ENCODE results near the gene GAK.

Gene GAK

DNA sequence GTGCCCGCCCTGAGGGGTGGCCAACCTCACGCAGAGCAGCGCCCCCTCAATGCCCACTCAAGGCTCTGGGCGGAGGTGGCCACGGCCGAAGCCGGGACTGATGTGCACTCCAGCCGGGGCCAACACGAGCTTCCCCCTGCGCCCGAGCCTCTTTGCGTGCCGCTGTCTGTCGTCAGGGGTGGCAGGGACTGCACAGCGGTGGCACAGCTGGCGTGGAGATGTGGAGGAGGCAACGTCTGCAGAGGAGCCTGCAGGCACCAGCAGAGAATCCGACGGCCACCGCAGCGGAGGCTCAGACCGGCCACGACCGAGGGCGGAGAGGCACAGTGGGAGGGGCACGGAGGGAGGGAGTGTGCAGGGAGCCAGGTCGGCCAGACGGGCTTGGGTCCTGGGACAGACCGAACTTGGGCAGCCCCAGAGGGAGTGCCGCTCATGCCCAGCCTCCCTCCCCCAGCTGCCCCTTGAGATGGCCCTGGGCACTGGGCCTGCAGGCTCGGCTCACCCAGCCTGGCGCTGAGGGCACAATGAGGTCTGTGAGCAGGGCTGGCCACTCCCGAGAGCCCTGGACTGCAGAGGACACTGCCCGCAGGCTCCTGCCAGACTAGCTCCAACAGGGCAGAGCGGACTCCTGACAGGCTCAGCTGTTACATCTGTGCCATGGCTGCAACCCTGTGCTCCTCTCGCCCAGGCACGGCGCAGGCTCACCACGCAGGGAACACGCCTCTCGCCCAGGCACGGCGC is 59.7 kb downstream of the GAK start:
- peak in 4 of 51 donors; percentile 19 to 41 (median 30) for DNase-seq

DNA sequence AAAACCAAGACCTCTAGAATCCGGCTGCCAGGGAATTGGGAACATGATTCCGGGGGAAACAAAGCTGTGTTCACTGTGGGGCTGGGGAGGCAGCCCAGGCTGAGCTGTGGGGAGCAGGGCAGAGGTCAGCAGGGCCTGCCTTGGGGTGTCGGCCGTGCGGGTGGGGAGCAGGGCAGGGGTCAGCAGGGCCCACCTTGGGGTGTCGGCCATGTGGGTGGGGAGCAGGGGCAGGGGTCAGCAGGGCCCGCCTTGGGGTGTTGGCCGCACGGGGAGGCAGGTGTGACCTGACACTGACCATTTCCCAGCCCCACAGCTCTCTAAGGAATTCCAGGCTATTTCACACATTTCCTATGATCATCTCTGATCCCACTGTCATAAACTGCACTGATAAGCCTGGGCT is 60.6 kb downstream of the GAK start:
- no peak for DNase-seq

DNA sequence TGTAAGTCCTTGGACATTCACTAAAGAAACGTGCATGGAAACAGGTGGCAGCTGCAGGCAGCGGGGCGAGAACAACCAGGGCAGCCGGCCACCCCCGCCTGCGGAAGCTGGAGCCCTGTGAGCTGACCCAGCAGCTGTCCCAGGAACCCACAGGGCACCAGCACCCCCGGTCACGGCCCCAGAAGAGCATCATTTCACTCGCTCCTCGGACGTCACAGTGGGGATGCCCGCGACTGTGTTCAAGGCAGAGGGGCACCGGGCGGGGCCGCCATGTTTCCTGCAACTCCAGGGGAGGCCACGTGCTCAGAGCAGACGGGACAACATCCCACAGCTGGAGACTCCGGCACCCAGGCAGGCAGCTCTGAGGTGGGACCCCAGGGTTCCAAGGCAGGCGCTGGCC is 61.2 kb downstream of the GAK start:
- DNase-seq, result no peak

DNA sequence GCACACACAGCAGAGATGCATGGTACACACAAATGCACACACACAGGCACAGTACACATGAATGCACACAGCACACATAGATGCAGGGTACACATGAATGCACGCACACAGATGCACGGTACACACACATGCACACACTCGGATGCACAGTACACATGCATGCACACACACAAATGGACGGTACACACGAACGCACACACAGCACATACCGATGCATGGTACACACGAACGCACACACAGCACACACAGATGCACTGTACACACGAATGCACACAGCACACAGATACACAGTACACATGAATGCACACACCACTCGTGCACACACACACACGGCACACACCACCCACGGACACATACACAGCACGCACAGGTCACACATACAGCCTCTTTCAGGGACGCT is 62.3 kb downstream of the GAK start:
- DNase-seq, result no peak

DNA sequence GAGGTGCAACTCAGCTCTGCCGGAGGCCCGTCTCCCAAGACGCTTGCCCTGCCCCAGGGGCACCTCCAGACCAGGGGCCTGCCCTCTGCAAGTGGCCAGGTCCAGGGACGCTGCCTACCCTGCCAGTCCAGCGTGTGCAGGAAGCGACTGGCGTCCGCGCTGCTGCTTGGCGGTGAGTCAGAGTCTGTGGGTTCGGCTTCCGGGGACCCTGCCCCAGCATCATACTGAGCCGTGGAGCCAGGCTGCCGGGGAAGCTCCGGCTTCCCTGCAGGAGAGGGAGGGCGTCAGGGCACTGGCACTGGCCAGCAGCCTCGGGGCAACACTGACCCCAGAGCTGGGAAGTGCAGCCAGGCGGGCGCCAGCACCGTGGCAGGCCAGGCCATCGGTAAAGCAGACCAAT is 63.7 kb downstream of the GAK start:
- no peak for DNase-seq

DNA sequence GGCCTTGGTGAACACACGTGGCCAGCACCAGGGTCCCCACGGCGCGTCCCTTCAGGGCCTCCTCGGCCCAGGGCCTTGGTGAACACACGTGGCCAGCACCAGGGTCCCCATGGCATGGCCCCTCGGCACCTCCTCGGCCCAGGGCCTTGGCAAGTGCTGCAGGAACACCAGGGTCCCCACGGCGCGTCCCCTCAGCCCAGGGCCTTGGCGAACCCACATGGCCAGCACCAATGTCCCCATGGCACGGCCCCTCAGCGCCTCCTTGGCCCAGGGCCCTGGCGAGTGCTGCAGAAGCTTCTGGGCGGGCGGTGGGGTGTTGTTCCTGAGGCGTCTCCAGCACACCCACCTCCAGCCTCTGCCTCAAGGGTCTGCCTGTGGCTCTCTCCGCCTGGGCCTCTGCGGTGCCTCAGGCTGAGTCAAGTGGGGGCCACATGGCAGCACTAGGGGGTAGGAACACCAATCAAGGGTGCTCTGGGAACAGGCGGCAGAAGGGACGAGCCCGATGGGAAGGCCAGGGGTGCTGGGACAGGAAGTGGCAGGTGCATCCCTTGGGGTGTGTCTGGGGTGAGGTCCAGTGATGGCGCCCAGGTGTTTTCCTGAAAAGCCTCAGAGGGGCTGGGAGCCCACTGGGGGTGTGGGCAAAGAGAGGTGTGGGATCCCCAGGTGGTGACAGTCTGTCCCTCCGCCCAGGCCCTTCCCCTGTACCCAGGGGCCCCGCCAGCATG is 64.4 kb downstream of the GAK start:
- DNase-seq, result no peak

DNA sequence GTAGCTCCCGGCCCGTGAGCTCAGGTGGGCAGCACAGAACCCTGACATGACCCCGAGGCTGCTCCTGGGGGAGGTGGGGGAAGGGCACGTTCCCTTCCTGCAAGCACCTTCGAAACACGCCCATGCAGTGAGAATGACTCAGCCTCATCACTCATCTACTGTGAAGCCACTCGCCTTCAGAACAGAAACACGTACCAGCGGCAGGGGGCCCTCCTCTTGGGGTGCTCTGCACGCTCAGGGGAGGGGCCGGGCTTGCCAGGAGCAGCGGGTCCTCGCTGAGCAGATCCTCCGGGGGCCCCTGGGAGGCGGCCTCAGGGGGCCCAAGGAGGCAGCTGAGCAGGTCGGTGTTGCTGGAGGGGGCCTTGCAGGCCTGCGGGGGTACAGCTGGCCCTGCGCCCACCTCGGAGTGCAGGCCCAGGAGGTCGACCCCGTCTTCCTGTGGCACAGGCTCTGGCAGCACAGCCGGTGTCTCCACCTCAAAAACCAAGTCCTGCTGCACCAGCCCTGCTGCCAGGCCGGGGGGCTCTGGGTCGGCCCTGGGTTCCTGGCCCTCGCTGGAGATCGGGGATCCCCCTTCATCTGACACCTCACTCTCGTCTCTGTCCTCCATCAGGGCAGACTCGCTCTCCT is 65.2 kb downstream of the GAK start:
- DNase-seq, result peak in 3 of 51 donors; percentile 19 to 50 (median 29)

DNA sequence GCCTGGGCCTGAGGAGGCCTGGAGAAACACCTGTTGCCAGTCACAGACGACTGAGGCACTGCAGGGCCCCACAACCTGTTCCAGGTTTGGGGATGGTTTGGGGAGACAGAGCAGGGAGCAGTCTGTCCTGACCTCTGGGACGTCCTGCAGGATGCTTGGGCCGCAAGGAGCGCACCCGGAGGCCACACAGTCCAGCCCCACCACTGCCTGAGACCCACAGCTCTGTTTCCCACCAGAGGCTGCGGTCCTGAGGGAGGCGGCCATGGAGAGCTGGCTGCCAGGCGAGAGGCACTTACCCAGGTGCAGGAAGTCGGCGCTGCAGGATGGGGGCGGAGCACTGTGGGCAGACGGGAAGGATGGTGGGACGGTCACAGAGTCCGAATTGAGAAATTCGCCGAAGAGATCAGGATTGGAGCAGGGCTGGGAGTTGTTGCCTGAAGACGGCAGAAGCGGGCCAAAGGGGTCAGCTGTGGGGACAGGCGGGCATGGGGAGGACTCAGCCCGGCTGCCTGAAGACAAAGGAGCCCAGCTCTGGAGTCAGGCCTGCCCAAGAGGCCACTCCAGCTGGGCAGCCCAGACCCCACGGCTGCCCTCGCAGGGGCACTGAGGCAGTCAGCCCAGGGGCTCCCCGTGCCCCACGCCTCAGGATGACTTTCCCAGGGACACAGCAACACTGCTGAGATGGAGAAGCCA is 65.9 kb downstream of the GAK start:
- DNase-seq, result no peak

DNA sequence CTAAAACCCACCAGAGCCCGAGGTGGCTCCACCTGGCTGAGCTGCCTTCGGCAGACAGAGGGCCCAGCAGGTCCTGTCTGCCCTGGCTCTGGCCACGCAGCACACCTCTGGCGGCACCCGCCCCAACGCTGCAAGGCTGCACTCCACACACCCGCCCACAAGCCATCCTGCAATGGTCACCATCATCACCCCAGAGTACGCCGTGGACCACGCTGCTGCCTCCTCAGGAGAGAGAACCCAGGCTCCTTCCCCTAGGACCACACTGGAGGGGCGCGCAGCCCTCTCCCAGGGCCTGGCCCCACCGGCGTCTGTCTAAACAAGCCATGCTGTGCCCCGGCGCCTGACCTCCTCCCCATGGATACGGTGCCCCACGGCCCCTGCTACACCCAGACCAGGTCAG is 66.5 kb downstream of the GAK start:
- DNase-seq, result no peak

DNA sequence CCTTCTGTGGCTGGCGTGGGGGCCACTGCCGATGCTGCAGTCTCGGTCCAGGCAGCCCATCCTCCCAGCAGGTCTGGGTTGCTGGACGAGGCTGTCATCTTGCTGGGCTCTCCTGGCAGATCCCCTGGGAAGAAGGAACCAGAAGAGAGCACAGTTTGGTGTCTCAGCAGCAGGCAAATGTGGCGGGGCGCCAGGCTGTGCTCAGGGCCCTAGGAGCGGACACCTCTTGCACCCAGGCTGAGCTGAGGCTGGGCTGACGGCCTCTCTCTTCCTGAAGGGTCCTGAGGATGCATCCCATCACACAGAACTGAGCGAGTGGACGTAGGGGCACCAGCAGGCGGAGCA is 67.0 kb downstream of the GAK start:
- no peak for DNase-seq

DNA sequence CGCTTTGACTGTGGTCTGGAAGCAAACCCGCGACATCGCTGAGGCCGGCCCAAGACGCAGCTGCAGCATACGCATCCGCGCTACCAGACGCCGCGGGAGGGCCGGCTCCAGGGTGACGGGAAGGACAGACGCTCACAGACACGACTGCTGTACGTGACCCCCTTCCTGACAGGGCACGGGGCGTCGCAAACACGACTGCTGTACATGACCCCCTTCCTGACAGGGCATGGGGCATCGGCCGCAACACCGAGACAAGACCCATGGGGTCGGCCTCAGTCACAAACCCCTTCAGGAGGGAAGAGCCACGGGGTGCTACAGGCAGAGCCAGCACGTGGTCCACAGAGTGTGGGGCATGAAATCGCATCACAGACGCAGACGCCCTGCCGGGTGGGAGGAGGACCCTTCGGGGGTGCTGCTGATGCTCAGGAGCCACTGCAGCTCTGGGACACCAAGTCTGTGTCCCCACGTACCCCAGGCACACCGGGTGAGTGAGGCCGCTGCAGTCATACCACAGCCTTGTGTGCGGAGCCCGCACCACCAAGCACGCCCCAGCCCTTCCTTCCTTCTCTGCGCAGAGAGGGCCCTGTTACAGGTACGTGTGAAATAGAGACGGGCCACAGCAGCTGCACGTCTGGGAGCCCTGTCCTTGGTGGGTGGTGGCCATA is 67.5 kb downstream of the GAK start:
- no peak for DNase-seq

DNA sequence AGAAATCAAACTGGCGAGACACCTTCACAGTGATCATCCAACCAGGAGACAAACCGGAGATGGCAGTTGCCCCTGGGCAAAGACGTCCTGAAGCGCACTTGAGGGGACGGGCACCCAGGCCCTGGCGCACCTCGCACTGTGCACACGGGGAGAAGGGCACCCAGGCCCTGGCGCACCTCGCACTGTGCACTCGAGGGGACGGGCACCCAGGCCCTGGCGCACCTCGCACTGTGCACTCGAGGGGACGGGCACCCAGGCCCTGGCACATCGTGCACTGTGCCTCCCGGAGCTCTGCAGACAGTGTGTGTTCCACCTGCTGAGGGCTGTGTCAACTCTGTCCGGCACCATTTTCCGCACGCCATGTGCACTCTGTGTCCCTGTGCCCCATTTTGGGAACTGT is 71.6 kb downstream of the GAK start:
- DNase-seq, result no peak

DNA sequence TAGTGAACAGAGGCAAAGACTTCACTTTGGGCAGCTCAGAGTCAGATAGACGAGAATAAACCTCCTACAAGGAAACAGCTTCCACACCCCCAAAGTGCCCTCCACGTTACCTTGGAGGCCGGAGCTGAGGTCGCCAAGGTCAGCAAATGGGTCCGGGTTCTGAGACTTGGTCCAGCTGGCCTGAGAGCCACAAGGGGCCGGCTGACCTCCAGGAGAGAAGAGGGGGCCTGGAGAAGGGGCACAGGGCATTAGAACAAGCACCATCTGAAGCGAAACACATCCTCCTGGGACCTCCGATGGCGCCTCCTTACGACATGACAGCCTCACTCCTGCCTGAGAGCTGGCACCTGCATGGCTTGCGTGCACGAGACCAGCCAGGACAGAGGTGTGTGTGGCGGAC is 72.6 kb downstream of the GAK start:
- no peak for DNase-seq

DNA sequence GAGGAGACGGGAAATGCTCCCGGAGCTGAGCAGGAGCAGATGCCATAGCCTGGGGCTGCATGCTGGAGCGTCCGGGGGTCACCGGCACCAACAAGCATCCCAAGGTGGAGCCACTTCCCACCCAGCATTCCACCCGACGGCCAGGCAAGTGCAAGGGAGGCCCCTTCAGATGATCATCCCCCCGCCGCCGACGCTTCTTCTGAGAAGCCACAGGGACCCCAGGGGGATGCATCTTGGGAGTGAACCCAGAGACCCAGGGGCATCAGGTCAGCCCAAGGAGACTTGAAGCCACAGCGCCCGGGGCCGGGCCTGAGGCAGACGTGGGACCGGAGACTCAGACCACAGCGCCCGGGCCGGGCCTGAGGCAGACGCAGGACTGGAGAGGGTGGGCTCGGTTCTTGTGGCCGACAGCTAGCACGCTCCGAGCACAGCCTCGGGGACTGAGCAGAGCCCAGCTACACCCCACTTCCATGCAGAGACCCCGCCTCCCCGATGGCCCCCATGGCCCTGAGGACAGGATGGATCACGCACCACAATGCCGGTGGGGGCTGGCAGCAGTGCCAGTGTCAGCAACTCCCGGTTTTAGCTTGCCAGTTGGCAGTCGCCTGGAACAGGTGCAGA is 73.2 kb downstream of the GAK start:
- DNase-seq, result no peak

DNA sequence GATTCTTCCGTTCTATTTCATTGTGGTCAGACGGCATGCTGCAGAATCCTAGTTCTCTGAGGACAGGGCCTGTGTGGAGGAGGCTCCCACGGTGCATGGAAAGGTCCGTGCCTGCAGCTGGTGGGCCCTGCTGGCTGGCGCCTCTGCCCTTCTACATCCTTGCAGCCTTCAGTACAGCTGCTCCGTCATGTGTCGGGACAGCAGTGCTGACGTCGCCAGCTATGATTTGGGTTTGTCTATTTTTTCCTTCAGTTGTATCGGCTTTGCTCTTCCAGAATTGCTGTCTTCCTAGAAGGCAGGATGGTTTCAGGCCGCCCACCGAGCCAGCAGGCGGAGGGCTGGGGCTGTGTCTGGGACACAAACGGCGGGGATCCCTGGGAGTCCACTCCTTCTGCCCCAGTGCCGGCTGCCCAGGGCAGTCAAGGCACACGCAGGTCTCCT is 74.1 kb downstream of the GAK start:
- no peak for DNase-seq

DNA sequence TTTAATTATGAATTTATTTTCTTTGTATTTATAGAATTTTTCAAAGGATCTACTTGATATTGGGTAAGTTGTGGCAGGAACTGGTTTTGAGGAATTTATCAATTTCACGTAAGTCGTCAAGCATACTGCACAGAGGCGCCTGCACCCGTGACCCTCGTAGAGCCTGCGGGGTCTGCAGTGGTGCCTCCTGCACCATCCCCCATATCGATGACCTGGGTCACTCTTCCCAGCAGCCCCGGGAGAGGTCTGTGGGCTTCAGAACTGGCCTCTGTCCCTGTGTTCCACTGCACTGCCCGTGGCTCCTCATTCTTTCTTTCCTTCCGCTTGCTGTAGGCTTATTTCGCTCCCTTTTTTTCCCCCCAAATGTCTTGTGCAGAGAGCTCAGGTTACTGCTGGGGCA is 74.7 kb downstream of the GAK start:
- DNase-seq, result no peak

DNA sequence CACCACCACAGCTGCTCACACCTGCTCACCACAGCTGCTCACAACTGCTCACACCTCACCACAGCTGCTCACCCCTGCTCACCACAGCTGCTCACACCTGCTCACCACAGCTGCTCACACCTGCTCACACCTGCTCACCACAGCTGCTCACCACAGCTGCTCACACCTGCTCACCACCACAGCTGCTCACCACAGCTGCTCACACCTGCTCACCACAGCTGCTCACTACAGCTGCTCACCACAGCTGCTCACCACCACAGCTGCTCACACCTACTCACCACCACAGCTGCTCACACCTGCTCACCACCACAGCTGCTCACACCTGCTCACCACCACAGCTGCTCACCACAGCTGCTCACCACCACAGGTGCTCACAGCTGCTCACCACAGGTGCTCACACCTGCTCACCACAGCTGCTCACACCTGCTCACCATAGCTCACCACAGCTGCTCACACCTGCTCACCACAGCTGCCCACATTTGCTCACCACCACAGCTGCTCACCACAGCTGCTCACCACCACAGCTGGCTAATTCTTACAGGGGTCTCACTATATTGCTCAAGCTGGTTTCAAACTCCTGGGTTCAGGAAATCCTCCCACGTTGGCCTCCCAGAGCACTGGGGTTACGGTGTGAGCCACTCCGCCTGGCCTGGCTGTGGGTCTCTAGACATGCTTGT is 75.8 kb downstream of the GAK start:
- DNase-seq, result no peak

DNA sequence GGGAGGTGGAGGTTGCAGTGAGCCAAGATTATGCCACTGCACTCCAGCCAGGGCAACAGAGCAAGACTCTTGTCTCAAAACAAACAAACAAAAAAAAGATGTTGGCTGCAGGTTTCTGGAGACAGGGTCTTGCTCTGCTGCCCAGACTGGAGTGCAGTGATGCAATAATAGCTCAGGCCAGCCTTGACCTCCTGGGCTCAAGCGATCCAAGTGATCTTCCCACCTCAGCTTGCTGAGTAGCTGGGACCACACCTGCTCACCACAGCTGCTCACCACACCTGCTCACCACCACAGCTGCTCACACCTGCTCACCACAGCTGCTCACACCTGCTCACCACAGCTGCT is 76.3 kb downstream of the GAK start:
- no peak for DNase-seq

DNA sequence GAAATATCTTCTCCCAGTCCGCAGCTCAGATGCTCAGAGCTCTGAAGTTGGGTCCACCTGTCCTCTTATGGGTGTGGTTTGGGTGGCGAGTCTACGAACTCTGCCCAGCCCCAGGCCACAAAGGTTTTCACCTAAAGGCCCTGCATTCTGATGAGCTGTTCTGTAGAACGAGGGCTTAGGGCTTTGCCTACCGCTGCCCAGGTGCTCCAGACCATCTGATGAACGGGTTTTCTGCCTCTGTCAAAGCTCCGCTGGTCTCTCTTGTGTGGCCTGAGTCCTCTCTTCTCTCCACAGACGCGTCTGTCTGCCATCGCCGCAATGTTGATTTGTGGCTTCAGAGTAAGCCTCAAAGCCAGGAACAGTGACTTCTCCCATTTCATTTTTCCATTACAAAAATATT is 77.8 kb downstream of the GAK start:
- DNase-seq, result no peak

DNA sequence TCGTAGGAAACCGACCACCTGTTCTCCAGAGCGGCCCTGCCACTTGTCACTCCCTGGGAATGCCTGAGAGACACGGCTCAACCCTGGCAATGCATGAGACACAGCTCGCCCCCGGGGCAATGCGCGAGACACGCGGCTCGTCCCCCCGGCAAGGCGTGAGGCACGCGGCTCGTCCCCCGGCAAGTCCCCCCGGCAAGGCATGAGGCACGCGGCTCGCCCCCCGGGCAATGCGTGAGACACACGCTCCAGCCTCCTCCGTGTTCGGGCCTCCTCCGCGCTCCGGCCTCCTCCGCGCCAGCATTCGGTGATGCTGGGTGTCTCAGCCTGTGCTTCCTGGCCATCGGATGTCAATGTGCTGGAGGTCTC is 78.7 kb downstream of the GAK start:
- DNase-seq, result no peak

All from hypothalamus (tissue), 51 donors.